Measurements from ENCODE around the gene PRKCE.
"Not testable (repeated sequence)": the region's sequence is repeated elsewhere in the genome, so short reads cannot be mapped to it uniquely, and the experiment has no call there.

The PRKCE gene

DNA sequence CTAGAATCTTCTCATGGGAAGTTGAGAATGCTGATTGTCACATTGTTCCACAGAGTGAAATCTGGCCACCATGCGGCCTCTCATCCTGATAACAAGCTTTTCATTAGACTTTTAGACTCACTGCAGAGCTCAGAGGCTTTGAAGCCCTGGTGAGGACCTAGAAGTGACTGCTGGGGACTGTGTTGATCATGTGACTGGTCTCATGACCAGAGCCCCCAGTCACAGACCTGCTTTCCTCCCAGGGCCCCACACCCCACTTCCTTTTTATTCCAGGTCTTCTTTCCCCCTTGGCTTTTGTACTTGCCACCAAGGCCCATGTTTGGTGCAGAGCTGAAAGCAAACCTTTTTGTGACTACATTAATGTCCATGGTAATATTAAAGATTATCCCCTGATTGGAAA lies 45.2 kb downstream of the PRKCE start:
- no peak for DNase-seq

DNA sequence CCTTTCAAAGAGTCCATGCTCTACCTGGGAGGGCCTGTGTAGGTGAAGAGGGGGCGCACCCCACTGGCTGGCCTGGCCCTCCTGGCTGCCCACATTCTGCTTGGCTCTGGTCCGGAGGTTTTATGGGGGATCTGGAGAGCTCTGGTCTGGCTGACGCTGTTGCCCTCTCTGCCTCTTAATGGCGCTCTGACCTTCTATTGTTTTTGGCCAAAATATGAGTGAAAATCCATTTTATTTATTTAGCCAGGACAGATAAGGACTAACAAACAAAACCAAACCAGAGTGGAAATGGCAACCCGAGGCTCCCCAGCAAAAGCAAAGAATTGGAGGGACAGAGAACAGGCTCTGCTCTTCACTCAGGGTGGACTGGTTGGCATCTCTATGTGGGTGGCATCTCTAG lies 45.7 kb downstream of the PRKCE start:
- no peak for DNase-seq

DNA sequence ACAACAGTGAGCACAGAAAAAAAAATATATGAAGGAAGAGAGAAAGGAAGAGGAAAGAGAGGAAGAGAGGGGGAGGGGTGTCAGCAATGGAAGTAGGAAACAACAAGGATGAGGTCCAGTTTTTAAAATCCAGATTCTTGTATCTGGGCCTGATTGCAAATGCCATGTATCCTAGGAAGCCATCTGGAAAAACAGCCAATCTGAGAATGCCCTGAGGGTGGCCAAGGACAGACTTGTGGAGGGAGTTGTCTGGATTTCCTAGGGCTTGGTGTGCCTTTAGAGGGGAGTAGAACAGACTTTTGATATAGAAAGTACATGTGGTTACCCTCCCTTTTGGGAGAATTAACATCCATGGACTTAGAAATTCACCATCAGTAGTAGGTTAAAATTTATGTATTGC lies 47.1 kb downstream of the PRKCE start:
- no peak for DNase-seq

DNA sequence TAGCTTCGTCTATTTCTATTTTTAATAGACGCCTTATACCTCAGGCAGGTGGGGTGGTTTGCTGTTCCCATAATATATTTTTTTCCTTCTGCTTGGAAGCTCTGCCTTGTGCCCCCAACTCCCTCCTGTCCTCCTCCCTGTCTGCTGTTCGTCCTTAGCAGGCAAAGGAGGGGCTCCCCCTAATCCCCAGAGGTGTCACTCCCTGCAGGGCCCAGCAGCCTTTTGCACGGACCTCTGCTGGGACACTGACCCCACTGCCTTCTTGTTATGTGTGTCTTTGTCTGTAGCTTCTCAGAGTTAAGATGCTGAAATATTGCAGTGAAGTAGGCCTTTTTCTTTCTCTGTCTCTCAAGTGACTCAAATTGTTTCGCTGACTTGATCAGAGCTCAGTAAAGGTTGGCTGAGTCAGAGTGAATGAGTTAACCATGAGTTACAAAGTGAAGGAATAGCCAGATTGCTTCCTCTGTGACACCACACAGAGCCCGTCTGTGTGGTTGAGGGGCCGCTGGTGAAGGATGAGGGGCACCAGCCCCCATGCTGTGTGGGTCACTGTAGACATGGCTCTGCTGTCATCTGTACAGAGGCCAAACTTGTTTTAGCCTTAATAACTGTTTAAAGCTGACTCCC lies 47.7 kb downstream of the PRKCE start:
- peak in 1 of 51 donors; percentile 33 for DNase-seq

DNA sequence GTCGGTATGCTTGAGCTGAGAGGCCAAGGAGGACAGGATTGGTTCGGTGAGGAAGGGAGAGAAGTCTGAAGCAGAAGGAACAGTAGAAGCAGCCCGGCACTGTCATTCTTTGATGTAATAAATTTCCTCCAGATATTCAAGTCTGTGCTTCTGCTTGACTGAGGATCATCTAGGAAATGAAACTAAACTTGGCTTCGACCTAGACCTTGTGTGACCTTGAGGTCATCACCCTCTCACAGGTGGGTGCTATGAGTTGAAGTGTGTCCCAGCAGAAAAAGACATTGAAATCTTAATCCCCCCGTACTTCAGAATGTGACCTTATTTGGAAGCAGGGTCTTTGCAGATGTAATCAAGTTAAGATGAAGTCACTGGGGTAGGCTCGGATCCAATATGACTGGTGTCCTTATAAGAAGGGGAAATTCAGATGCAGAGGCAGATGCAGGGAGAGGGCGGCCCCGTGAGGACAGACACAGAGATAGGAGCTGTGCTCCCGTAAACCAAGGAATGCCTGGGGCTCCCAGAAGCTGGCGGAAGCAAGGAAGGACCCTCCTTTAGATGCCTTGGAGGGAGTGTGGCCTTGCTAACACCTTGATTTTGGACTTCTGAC lies 49.0 kb downstream of the PRKCE start:
- DNase-seq: no peak

DNA sequence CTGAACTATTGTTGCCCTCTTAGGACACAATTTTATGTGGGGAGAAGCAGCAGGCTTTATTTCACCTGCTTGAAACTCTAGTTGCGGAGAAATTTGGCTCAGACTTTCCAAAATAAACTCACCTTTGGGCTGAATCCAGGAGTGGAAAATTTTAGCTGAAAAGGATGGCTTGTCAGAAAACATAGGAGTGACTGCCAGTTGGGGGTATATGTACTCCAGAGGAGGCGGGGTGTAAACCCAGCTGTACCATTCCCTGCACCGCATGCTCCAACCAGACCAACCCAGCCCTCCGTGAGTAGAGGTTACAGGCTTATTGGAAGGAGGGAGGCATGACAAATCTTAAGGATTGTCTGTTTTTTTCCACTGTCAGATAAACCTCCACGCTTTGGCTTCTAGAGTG lies 53.8 kb downstream of the PRKCE start:
- DNase-seq: no peak

DNA sequence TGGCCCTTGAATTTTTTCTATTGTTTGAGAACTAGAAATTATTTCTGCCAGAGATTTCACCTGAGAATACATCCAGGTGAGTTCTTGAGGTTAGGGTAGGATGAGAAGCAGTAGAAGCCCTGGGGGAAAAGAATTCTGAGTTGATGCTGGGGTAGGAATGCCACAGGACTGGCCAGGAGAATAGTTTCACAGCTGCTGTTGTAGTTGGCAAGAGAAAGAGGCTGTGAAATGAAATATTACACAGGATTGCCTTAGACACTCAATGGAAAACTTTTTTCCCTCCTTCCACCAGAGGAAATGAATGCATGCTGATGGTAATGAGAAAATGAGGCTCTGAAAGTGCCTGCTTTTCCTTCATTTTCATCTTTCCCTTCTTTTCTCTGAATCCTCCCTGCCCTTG lies 54.6 kb downstream of the PRKCE start:
- no peak for DNase-seq

DNA sequence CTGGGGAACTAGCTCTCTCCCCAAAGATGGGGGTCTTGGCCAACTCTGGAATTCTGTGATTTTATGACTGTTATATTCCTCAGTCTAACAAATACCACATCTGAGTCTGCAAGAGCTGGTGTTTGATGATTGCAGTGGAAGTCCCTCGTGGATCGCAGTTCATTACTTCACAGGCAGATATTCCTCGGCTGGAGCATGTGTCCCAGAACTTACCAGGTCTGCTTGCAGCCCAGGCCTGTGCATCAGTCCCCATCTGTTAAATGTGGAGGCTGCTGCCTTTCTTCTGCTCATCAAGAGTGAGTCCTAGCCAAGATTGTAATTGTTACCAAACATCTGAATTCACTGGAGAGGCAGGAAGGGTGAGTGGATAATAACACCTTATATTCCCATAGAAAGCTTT lies 55.5 kb downstream of the PRKCE start:
- peak in 1 of 51 donors; percentile 18 for DNase-seq

DNA sequence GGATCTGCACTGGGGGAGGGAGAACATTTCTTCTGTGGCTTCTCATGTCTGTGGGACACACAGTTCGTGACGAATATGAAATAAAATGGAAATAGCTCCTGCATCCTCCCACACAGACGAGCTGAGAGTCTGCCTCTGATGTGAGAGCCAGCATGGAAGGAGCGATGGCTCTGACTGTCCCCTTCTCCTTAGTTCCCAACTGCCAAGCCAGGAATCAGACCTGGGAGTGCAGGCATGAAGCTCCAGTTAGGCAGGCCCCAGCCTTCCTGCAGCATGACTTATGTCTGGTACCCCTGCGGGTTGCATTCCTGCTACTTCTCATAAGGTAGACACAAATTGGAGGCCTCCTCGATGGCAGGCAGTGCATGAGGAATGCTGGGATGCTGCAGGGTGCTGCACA lies 56.2 kb downstream of the PRKCE start:
- peak in 2 of 51 donors; percentile 29 to 36 for DNase-seq

DNA sequence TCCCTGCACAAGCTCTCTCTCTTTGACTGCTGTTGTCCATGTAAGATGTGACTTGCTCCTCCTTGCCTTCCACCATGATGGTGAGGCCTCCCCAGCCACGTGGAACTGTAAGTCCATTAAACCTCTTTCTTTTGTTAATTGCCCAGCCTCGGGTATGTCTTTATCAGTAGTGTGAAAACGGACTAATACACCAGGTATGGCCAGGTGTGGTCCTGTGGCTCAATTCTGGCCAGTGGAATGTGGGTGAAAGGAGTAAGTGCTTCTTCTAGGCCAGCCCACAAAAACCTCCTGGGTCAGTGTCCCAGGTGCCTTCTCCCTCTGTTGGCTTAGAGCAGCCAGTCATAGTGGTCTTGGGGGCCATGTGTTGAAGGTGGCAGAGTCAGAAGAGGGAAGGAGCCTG lies 57.0 kb downstream of the PRKCE start:
- no peak for DNase-seq

DNA sequence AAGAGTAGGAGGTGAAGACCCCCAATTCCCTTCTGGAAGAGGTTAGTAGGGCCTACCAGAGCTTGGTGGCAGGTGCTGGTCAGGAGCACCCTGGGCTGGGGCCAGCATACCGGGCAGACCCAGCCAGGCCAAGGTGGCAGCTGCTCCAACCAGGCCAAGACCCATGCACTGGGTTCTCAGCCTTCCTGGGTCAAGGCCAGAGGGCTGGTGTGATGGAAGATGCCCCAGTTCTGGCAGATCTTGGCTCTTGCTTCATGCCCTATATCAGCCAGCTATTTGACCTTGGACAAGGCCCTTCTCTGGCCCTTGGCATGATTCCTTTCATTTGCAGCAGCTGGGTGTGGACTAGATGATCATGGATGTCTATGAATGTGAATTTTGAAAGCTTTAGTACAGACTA lies 57.7 kb downstream of the PRKCE start:
- no peak for DNase-seq

DNA sequence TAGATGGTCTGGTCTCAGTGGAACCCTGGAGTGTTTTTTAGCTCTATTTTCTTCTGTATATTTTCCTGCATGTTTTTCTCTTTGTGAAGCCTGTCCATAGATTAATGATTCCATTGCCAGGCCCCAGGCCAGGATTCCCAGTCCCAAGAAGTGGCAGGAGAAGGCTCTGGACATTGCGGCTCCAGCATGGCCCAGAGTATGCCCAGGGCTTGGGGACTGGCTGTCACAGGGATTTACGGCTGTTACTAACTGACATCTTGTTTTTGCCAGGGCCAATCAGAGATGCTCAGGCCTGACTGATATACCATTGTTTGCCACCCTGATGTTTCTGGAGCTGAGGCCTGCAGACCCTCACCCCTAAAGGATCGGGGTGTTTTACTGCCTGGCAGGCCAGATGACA lies 59.0 kb downstream of the PRKCE start:
- no peak for DNase-seq

DNA sequence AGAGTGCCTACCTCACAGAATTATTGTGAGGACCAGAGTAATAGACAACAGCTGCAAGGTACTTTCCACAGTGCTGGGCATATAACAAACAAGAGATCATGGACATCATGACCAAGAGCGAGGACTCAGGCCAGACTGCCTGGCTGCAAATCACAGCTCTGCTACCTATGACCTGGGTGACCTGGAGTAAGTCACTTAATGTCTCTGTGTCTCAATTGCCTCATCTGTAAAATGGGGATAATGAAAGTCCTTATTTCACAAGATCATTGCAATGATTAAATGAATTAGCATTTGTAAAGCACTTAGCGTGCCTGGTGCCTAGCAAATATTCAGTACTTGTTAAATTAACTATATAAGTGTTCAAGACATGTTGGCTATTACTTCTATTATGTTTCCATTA lies 59.7 kb downstream of the PRKCE start:
- no peak for DNase-seq

DNA sequence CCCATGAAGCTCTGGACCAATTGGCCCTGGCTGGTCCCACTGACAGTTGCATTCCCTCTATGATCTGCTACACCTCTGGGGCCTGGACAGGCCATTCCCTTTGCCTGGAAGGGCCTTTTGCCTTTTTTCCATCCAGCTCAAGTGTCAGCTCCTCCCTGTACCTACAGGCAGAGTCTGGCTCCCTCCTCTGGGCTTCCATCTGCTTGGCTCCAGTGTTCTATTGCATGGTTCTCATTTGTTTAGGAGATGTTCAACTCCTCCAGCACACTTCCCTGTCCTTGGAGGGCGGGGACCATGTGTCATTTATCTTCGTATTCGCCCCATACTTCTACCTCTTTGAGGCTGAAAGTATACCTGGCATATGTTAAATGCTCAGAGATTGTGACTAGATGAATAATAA lies 61.1 kb downstream of the PRKCE start:
- DNase-seq: no peak

DNA sequence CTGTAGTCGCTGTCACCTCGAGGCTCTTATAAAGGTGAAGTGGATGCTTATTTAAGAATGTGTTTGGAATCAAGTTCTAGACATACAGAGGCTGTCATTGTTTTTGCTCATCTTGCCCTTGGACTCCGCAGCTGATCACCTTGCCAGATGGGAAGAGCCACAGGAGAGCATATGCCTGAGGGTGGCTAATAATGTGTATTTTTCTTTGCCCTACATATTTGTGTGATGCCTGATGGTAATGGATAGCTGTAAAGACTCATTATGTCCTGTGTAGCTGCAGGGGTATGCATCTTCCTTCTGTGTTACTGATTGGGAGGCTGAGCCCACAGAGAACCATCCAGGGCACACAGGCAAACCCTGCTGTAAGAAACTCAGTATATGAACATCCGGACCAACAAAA lies 61.7 kb downstream of the PRKCE start:
- no peak for DNase-seq

DNA sequence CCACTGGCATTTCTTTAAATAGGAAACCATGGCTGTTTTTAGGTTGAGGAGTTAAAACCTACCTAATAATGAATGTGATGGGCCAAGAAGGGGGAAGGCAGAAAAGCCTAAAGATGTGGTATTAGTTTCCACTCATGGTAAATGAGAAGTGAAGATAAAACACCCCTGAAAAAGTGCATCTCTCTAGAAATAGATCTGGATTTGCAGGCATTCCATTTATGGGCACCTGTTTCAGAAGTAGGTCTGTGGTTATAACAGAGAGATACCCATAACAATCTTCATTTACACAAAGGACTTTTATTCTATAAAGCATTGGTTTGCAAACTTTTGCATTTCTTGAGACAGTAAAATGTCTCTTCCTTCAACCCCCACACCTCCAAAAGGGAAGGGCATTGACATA lies 62.1 kb downstream of the PRKCE start:
- DNase-seq: no peak

DNA sequence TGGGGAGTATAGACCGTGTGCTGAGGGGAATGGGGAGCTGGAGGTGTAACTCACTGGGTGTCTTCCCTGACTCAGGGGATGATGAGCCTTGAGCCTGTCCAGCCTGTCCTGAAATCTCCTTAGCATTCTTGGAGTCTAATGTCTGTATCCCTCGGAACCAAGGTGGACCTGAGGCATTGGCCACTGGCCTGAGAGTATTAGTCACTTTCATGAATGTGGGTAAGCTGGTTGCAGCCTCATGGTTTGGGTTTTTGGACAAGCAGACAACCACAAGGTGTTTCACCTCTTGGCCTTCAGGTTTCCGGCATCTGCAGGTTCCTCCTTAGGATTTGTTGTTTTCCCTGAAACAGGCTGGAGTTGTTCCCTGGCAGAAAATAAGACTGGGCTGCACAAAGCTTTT lies 63.2 kb downstream of the PRKCE start:
- no peak for DNase-seq

DNA sequence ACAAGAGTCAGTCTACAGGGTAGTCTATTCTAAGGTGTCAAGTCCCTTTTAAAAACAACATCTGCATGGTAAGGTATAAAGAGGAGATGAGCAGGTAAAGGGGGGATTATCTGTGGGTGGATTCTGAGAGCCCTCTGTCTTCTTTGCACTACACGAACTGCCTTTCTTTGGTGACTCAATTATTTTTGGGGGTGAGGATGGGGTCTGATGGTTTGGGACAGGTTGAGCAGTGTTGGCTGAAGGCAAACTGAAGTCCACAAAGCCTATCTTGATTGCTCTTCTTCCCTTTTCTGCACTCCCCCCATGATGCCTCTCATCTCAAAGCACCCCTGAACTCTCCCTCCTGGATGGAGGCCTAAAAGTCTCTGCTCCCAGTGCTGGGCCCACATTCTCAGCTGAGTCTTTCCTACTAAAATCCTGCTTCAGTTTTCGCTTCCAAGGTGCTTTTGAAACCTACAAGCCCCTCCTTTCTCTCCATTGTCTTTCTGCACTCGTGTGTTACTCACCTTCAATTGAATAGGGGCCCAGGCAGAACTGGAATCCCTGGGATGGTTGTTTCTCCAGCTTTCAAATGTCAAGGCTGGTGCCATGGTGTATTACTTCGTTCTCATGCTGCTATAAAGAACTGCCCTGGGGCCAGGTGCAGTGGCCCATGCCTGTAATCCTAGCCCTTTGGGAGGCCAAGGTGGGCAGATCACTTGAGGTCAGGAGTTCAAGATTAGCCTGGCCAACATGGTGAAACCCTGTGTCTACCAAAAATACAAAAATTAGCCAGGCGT lies 64.3 kb downstream of the PRKCE start:
- no peak for DNase-seq

DNA sequence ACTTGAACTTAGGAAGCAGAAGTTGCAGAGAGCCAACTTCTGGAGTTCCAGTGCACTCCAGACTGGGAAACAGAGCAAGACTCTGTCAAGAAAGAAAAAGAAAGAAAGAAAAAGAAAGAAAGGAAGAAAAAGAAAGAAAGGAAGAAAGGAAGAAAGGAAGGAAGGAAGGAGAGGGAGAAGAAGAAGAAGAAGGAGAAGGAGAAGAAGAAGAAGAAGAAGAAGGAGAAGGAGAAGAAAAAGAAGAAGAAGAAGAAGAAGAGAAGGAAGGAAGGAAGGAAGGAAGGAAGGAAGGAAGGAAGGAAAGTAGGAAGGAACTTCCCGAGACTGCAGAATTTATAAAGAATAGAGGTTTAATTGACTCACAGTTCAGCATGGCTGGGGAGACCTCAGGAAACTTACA lies 65.0 kb downstream of the PRKCE start:
- not testable (repeated sequence) for DNase-seq

DNA sequence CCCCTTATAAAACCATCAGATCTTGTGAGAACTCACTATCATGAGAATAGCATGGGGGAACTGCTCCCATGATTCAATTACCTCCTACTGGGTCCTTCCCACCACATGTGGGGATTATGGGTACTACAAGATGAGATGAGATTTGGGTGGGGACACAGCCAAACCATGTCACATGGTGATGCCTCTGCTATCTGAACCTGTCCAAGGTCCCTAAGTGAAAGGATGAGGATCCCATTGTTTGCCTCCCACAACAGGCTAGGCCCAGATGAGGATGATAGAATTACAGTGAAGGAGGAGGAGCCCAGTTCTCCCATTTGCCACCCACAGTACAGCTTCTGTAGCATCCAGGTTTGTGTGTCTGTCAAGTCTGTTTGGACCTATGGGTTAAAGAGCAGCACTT lies 65.4 kb downstream of the PRKCE start:
- no peak for DNase-seq

DNA sequence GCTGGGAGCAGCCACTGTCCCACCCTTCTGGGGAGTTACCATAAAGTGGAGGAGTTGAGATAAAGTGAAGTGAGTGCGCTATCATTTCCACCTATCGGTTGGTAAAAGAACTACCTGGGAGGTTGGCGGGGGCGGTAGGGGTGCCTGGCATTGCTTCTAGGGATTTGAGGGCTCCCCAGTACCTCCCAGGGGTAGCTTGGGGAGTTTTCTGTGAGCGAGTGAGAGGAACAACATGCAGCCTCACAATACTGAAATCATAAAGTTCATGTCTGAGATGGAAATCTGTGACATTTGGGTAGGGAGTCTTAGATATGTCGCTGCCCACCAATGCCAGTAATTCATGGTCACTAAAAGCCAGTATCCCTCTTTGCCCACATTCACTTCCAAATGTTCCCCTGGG lies 68.7 kb downstream of the PRKCE start:
- no peak for DNase-seq

DNA sequence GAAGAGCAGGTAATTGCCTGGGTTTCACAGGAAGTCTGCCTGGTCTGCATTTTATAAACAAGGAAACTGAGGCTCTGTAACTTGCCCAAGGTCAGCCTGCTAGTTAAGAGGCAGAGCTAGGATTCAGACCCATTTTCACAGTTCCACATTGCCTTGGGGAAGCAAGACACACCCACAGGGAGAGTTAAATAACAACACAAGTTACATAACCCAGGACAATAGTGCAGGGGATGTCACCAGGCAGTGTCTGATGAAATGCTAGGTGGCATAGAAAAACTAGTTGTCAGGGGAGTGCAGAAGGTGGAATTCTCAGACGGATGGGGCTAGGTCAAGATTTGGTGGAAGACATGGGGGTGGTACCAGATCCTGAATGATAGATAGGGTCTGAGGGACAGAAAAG lies 69.7 kb downstream of the PRKCE start:
- no peak for DNase-seq

DNA sequence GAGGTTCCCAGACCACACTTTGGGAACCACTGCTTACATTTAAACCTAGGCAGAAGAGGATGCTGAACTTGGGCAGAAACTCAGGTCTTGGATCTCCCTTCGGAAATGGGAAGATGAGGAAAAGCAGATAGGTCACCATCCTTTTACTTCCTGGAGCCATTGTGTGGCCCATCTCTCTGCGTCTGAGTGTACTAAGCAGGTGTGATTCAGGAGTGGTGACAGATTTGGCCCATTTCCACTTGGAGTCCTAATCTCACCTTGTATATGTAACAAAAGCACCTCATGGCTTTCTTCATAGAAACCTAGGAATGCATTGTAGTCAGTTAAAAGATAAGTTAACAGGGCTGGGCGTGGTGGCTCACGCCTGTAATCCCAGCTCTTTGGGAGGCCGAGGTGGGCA lies 71.0 kb downstream of the PRKCE start:
- no peak for DNase-seq
